GM18907 (cell line): ENCODE measurements around the gene THAP9.
"Not testable (repeated sequence)": the region's sequence is repeated elsewhere in the genome, so short reads cannot be mapped to it uniquely, and the experiment has no call there.

ENCODE experiments used
- ATAC-seq: cut with Tn5 transposase; IDR thresholded peaks from one replicate; pipeline ENCODE4 v1.9.1; 2021; ENCODE audit warnings: mild to moderate bottlenecking, moderate library complexity; ENCODE audit not compliant: unreplicated experiment

THAP9 gene

GRCh38 chr4:82893942-82894341, 6.6 kb upstream of the THAP9 start:
- no peak for ATAC-seq

DNA sequence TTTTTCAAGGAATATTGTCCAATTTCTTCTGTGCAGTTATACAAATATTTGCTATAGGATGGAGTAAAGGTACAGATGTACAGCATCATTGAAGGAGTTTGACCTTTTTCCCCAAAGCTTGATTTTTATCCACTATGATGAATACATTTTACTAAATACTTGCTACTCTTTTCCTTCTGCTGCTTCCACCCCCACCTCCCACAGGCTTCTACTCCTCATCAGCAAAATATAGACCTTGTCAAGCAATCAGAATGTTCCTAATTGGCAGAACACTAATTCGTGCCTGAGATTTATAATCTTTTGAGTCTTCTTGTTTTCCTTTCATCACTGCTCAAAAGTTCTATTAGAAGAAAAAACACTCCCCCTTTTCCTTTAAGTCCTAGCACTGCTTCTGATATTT, 3.8 kb upstream of the THAP9 start:
- ATAC-seq = no peak

GRCh38 chr4:82898322-82899243, 2.0 kb upstream of the THAP9 start:
- no peak for ATAC-seq

DNA sequence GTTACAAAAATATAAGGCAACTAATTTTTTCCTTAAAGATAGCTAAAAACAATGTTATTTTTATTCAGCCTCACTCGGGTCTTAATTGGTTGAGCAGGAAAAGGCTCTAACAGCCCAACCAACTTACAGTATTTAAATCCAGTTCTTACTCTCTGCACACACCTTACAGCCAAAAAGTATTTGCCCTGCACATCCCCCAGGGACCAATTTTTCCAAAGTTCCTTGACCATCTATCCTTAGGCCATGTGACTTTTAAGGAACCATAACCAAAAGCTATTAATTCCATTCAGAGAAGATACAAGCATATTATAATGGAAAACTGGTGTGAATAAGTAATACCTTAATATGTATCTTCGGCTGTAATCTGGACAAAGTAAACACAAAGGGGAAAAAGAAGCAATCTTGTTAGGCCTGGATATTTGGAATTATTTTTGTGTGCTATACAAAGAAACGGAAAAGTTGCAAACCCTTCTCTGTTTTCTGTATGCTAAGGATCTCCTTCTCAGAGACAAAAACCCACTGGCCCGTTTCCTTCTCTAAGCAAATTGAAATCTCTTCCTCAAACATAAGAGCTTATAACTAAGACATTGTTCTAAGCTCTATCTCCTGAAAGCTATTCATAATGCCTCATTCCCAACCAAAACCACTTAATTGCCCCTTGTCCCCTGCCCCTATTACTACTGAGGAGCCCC, 1.0 kb upstream of the THAP9 start:
- ATAC-seq = no peak

DNA sequence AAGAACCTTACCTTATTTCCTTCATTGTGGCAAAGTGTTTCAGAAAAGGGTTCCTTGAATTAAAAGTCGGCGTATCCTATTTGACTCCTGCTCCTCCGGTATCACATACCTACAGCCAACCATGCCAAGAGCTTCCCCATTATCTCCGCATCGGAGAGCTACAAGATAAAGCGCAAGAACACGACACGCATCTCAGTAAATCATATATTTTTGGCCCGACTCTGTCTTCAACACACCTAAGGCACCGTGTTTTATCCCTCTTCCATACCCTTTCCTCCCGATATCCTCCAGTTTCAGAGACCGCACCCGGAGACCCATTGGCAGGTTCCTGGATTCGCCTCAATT, 497 bp upstream of the THAP9 start:
- peak; percentile 14 for ATAC-seq

- ATAC-seq = no peak
Observed at GRCh38 chr4:82901183-82901718, 716 bp downstream of the THAP9 start.

DNA sequence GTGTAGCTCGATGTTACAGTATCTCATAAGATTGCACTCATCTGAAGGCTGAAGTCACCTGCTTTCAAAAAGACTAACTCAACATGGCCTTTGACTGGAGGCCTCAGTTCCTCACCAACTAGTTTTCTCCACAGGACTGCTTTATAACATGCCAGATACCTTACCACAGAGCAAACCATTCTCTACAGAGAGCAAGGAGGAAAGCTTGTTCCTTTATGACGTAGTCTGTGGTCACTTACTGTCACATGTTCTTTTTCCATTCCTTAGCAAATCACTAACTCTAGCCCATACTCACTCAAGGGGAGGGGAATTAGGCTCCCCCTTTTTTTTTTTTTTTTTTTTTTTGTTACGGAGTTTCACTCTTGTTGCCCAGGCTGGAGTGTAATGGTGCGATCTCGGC, 3.2 kb downstream of the THAP9 start:
- ATAC-seq = no peak

DNA sequence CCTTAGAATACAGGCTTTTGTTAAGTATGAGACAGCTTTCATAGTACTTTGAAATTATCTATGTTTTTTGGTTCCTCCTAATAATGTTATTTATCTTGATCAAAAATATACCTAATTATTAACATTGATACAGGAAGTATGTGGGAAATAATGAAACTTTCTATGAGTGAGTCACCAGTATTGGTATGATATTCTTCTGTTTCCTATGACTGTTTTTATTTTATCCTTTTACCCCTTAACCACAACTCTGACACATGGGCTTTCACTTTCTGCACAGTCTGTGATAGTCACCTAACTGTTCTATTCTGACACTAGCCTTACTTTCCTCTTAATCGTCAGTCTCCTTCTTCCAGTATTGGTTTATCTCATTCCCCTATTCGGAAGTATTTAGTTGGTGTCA, 4.7 kb downstream of the THAP9 start:
- peak; percentile 63 for ATAC-seq

GRCh38 chr4:82906469-82906868, 5.9 kb downstream of the THAP9 start:
- no peak for ATAC-seq

DNA sequence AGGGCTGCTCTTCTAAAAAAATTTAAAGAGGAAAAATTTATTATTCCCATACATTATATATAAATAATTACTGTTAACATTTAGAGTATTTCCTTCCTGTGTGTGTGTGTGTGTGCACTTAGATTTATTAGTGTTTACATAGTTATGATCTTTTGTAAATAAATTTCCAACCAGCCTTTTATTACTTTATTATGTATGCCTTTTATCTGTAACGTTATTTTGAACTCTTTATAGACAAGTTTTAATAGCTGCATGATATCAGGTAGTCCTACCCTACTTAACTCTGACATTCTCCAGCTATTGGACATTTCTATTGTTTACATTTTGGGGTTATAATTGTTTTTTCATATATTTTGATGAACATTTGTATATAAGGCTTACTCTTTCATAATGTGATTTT, 8.8 kb downstream of the THAP9 start:
- ATAC-seq = no peak

- no peak for ATAC-seq
Observed at GRCh38 chr4:82913305-82913704, 12.8 kb downstream of the THAP9 start.

DNA sequence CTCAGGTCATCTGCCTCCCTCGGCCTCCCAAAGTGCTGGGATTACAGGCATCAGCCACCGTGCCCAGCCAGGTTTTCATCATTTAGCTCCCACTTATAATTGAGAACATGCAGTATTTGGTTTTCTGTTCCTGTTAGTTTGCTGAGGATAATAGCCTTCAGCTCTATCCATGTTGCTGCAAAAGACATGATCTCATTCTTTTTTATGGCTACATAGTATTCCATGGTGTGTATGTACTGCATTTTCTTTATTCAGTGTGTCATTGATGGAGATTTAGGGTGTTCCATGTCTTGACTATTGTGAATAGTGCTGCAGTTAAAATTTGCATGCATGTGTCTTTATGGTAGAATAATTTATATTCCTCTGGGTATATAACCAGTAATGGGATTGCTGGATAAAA, 13.4 kb downstream of the THAP9 start:
- ATAC-seq = not testable (repeated sequence)

DNA sequence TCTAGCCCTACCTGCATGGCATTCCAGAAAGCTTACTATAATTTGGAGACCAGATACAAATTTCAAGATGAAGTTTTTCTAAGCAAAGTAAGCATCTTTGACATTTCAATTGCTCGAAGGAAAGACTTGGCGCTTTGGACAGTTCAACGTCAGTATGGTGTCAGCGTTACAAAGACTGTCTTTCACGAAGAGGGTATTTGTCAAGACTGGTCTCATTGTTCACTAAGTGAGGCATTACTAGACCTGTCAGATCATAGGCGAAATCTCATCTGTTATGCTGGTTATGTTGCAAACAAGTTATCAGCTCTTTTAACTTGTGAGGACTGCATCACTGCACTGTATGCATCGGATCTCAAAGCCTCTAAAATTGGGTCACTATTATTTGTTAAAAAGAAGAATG, 17.6 kb downstream of the THAP9 start:
- ATAC-seq = no peak

GRCh38 chr4:82919386-82919785, 18.9 kb downstream of the THAP9 start:
- ATAC-seq = no peak

DNA sequence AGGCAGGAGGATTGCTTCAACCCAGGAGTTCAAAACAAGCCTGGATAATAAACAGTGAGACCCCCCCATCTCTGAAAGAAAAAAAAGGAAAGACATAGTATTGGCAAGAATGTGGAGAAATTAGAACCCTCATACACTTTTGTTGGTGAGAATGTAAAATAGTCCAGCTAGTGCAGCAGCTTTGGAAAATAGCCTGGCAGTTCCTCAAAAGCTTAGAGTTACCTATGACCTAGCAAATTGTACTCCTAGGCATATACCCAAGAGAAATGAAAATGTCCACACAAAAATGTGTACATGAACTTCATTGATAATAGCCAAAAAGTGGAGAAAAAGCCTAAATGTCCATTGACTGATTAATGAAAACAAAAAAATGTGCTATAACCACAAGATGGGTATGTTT, 21.3 kb downstream of the THAP9 start:
- no peak for ATAC-seq

- no peak for ATAC-seq
Observed at GRCh38 chr4:82930848-82931755, 30.6 kb downstream of the THAP9 start.

DNA sequence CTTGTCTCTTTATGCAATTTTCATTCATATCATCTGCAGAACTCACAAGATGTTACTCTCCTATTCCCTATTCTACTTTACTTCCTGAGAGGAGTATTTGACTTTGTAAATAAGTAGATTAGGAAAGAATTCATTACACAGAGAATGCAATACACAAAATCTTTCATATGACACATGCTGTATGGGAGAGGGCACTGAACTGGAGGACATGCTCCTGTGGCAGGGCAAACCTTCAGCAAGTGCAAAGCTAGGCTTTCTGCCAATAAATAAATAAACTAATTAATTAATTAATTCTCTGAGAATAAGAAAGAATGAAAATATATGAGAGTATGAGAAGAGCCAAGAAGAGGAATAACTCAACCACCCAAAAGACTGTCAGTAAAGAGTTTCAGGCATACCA, 33.9 kb downstream of the THAP9 start:
- ATAC-seq = no peak

- no peak for ATAC-seq
Observed at GRCh38 chr4:82939414-82939813, 38.9 kb downstream of the THAP9 start.

GRCh38 chr4:82947498-82947897, 47.0 kb downstream of the THAP9 start:
- ATAC-seq = no peak

DNA sequence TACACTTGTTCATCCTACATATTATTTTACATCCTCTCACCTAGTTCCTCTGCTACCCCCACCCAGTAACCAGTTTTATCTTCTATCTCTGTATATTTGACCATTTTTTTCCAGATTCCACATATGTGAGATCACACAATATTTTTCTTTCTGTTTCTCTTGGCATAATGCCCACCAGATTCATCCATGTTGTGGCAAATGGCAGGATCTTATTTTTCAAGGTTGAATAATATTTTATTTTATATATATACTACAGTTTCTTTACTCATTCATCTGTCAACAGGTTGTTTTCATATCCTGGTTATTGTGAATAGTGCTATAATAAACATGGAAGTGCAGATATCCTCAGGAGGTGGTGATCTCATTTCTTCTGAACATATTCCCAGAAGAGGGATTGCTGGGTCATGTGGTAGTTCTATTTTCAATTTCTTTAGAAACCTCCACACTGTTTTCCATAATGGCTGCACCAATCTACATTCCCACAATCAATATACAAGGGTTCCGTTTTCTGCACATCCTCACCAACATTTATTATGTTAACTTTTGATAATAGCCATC, 48.2 kb downstream of the THAP9 start:
- no peak for ATAC-seq

GRCh38 chr4:82951196-82951595, 50.7 kb downstream of the THAP9 start:
- no peak for ATAC-seq
